Activated CD4-positive, alpha-beta T cell treated with anti-CD3 and anti-CD28 coated beads, Interleukin-2, amount 10 ng/mL, durations not matched to agents 7 days and 5 days (primary cell): ENCODE data around the gene FOLR2. TPM values are rescaled to one million over a fixed set of nuclear protein-coding genes. Genes with fewer than 3 reads are reported as not detected.
"Not testable (repeated sequence)": the region's sequence is repeated elsewhere in the genome, so short reads cannot be mapped to it uniquely, and the experiment has no call there.

Source experiments
- CTCF ChIA-PET: fragments of 350-600 bp; sonication (Branson Sonifier 250); formaldehyde crosslinking; loops from one replicate; lab custom pipeline; 2021; ENCODE audit warnings: antibody characterized with exemption; lab: Charles Lee
- POLR2A ChIA-PET: fragments of 350-600 bp; sonication (Branson Sonifier 250); formaldehyde crosslinking; loops from one replicate; lab custom pipeline; 2021; ENCODE audit warnings: antibody characterized with exemption; lab: Charles Lee
- DNase-seq: peaks from one replicate; pipeline ENCODE4 v3.0.0-alpha.2; 2020
- H3K27ac Mint-ChIP-seq: one replicate; pipeline ENCODE4 v1.8.0; 2021; ENCODE audit warnings: mild to moderate bottlenecking, moderate library complexity, mixed read lengths
- H3K27me3 Mint-ChIP-seq: one replicate; pipeline ENCODE4 v1.8.0; 2021; ENCODE audit warnings: mixed read lengths
- H3K36me3 Mint-ChIP-seq: one replicate; pipeline ENCODE4 v1.8.0; 2021; ENCODE audit warnings: low read depth, mixed read lengths
- H3K4me1 Mint-ChIP-seq: one replicate; pipeline ENCODE4 v1.8.0; 2021; ENCODE audit warnings: mixed read lengths
- H3K4me3 Mint-ChIP-seq: one replicate; pipeline ENCODE4 v1.8.0; 2021; ENCODE audit warnings: mild to moderate bottlenecking, moderate library complexity, mixed read lengths
- H3K9me3 Mint-ChIP-seq: one replicate; pipeline ENCODE4 v1.8.0; 2021; ENCODE audit warnings: mixed read lengths
- total RNA-seq, 2 experiments: library from RNA; stranded (reverse); gene quantifications; one replicate each; pipeline ENCODE4 v1.2.3, GENCODE V29; 2021

Gene FOLR2
- total RNA-seq, 2 experiments from 2014 or later = not detected

DNA sequence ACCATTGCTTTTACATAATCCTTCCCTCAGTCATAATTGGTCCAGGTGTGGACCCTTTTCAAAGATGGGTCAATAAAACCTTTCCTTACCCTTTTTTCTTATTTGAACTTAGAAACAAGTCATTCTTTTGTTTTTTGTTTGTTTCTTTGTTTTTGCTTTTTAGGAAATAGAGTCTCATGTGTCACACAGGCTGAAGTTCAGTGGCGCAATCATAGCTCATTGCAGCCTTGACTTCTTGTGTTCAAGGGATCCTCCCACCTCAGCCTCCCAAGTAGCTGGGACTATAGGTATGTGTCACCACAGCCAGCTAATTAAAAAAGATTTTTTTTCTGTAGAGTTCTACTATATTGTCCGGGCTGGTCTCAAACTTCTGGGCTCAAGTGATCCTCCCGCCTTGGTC, 36.8 kb downstream of the FOLR2 start:
- ChIA-PET CTCF (no interaction called here), POLR2A (no interaction called here)
- DNase-seq = no peak
- Mint-ChIP-seq H3K9me3 (no peaks in the 10 kb centered on the region), H3K27me3 (peaks cover 16% of the 10 kb centered on the region), H3K36me3 (no peaks in the 10 kb centered on the region), H3K27ac (no peak overlapping the region), H3K4me1 (no peaks in the 10 kb centered on the region), H3K4me3 (no peak overlapping the region)

DNA sequence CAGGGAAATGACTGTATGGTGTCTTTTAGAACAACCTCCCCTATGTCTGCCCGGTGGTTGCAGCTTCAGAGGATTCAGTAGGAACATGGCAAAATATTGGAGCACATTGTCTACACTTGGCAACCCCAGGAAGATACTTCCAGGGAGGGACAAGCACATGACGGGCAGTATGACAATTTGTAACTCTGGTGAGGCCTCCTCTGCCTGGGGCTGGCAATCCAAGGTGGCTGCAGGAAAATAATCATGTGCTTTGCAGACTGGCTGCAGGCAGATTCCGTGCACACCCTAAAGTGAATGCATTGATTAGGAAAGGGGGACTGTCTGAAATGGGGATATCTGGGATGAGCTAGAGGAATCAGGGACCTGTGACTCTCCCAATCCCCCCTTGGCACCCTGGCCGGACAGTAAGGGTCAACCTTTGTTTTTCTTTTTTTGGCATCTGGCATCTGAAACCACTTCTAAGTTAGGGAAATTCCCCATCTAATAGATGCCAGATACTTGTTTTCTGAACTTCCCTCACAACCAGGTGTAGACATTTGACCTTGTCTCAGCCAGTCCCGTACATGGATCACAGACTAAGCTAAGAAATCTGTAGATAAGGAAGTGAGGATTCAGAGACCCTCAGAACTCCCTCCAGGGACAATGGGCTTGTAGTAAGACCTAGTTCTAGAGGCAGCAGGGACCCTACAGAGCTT, 37.9 kb downstream of the FOLR2 start:
- H3K27me3 Mint-ChIP-seq = peaks cover 14% of the 10 kb centered on the region
- CTCF ChIA-PET = interaction anchor here (0.6 to 1.0 kb wide), 3 partner anchors 12 to 80 kb away, joined by 3 to 8 read pairs (median 3); no protein-coding TSS in a partner anchor
- no peaks in the 10 kb centered on the region for H3K4me1 Mint-ChIP-seq
- no peak overlapping the region for H3K4me3 Mint-ChIP-seq
- H3K9me3 Mint-ChIP-seq = no peaks in the 10 kb centered on the region
- H3K36me3 Mint-ChIP-seq = no peaks in the 10 kb centered on the region
- POLR2A ChIA-PET = no interaction called here
- DNase-seq = no peak
- H3K27ac Mint-ChIP-seq = no peak overlapping the region

DNA sequence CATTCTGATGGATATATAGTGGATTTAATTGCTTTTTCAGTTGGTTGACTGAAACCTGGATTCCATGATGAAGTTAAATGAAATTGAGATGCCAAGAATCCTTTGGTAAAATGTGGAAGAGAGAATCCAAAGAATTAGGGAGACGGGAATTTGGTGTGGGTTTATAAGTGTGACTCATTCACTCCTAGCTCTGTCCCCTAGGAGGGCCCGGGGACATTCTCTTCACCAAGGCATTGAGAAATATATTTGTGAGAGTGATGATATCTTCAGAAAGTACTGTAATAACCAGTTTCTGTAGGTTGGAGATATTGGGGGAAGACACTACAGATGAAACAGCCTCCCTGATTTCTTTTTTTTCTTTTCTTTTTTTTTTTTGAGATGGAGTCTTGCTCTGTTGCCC, 41.0 kb downstream of the FOLR2 start:
- CTCF ChIA-PET = interaction anchor here (0.6 kb wide), 2 partner anchors 256 to 270 kb away, joined by 3 read pairs; no protein-coding TSS in a partner anchor
- H3K36me3 Mint-ChIP-seq = no peaks in the 10 kb centered on the region
- no peak for DNase-seq

DNA sequence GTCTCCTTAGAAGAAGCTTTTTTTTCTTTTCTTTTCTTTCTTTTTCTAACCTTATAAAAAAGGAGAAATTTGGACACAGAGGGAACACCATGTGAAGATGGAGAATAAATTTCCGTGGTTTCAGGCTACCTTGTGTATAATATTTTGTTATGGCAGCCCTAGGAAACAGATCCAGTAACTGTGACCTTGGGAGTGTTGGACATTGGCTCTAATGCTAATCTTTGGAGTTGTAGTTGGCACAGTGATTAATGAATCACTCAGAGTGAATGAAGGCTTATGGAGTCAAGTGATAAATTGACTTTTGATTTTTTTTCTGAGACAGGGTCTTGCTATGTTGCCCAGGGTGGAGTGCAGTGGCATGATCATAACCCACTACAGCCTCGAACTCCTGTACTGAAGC, 42.9 kb downstream of the FOLR2 start:
- H3K27me3 Mint-ChIP-seq = peaks cover 21% of the 10 kb centered on the region
- CTCF ChIA-PET = interaction anchor here (1.0 to 1.7 kb wide), 2 partner anchors 11 to 77 kb away, joined by 3 to 5 read pairs; no protein-coding TSS in a partner anchor
- POLR2A ChIA-PET = no interaction called here
- no peaks in the 10 kb centered on the region for H3K9me3 Mint-ChIP-seq
- H3K27ac Mint-ChIP-seq = no peak overlapping the region
- no peaks in the 10 kb centered on the region for H3K36me3 Mint-ChIP-seq
- H3K4me3 Mint-ChIP-seq = no peak overlapping the region
- no peak for DNase-seq
- H3K4me1 Mint-ChIP-seq = peaks cover 2% of the 10 kb centered on the region

More for the DNA sequence above, 41.0 kb downstream of the FOLR2 start:
- H3K27ac Mint-ChIP-seq = no peak overlapping the region
- no peaks in the 10 kb centered on the region for H3K4me1 Mint-ChIP-seq
- H3K27me3 Mint-ChIP-seq = peaks cover 14% of the 10 kb centered on the region
- H3K9me3 Mint-ChIP-seq = no peaks in the 10 kb centered on the region
- H3K4me3 Mint-ChIP-seq = no peak overlapping the region
- POLR2A ChIA-PET = no interaction called here

DNA sequence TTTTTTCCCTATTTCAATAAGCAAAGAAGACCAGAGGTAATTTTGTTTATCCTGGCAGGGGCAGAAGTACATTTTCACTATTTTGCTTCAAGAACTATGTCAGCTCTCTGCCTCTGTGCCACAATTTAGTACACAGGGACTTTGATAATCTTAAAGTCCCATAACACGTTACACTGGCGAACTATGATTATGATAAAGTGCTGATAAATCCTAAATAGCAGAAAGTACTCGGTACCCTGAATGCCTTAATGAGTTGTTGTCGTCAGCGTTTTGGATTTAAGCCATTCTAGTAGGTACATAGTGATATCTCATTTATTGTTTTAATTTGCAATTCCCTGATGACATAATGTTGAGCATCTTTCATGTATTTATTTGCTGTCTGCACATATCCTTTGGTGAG, 44.0 kb downstream of the FOLR2 start:
- ChIA-PET CTCF (interaction anchor here (0.7 kb wide), 2 partner anchors 171 to 1410 kb away, joined by 3 read pairs; no protein-coding TSS in a partner anchor), POLR2A (no interaction called here)
- DNase-seq = no peak
- Mint-ChIP-seq H3K9me3 (no peaks in the 10 kb centered on the region), H3K27me3 (peaks cover 16% of the 10 kb centered on the region), H3K27ac (no peak overlapping the region), H3K4me3 (no peak overlapping the region), H3K36me3 (no peaks in the 10 kb centered on the region), H3K4me1 (peaks cover 2% of the 10 kb centered on the region)

DNA sequence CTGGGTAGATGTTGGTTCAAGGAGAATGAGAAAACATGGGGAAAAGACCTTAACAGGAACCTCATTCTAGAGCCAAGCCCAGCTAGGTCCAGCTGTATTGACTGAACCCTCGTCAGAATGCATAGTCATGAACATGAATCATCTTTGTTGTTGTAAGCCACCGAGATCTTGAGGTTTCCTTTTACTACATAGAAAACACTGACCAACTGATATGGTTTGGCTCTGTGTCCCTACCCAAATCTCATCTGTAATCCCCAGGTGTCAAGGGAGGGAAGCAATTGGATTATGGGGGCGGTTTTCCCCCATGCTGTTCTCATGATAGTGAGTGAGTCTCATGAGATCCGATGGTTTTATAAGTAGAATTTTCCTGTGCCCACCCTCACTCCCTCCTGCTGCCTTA, 46.8 kb downstream of the FOLR2 start:
- no peak overlapping the region for H3K27ac Mint-ChIP-seq
- no peak overlapping the region for H3K4me3 Mint-ChIP-seq
- H3K9me3 Mint-ChIP-seq = no peaks in the 10 kb centered on the region
- H3K27me3 Mint-ChIP-seq = peaks cover 24% of the 10 kb centered on the region
- H3K4me1 Mint-ChIP-seq = peaks cover 7% of the 10 kb centered on the region
- no peak for DNase-seq
- ChIA-PET CTCF (no interaction called here), POLR2A (no interaction called here)
- H3K36me3 Mint-ChIP-seq = no peaks in the 10 kb centered on the region

DNA sequence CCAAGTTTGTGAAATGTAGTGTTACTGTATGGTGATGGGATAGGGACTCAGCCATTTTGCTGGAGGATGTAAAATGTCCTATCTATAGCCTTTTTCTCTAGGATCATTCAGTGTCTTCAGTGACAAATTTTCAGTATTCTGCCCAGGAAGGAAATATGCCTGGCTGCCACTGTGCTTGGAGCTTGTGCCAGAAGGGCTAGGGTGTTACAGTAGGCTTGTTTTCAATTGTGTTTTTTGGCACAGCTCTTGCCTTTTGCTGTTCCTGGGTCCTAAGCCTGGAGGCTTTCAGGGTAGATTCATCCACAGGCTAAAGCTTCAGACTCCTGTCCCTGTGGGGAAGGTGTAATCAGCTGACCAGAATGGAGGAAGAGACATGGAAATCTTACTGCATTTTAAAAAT, 49.4 kb downstream of the FOLR2 start:
- H3K27me3 Mint-ChIP-seq = peaks cover 25% of the 10 kb centered on the region
- no peak for DNase-seq
- no peaks in the 10 kb centered on the region for H3K36me3 Mint-ChIP-seq
- peaks cover 17% of the 10 kb centered on the region for H3K4me1 Mint-ChIP-seq
- no peak overlapping the region for H3K4me3 Mint-ChIP-seq
- H3K27ac Mint-ChIP-seq = no peak overlapping the region
- ChIA-PET POLR2A (no interaction called here), CTCF (interaction anchor here (0.6 kb wide), 1 partner anchor 467 kb away, joined by 3 read pairs; no protein-coding TSS in a partner anchor)
- no peaks in the 10 kb centered on the region for H3K9me3 Mint-ChIP-seq

DNA sequence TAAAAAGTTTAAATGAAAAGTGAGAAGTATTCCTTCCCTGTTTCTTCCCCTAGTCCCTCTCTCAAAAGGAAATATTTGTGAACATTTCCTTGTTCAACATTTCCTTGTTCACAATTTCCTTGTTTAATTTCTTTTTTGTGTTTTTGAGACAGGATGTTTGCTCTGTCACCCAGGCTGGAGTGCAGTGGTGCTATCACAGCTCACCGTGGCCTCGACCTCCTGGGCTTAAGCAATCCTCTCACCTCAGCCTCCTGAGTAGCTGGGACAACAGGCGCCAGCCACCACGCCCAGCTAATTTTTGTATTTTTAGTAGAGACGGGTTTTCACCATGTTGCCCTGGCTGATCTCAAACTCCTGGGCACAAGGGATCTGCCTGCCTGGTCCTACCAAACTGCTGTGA, 50.4 kb downstream of the FOLR2 start:
- H3K4me3 Mint-ChIP-seq, POLR2A ChIA-PET, H3K36me3 Mint-ChIP-seq, DNase-seq, H3K27ac Mint-ChIP-seq, H3K9me3 Mint-ChIP-seq: not testable (repeated sequence)
- peaks cover 28% of the 10 kb centered on the region for H3K27me3 Mint-ChIP-seq
- CTCF ChIA-PET = interaction anchor here (0.7 to 1.5 kb wide), 3 partner anchors 26 to 231 kb away, joined by 3 to 5 read pairs (median 4); no protein-coding TSS in a partner anchor
- peaks cover 17% of the 10 kb centered on the region for H3K4me1 Mint-ChIP-seq

DNA sequence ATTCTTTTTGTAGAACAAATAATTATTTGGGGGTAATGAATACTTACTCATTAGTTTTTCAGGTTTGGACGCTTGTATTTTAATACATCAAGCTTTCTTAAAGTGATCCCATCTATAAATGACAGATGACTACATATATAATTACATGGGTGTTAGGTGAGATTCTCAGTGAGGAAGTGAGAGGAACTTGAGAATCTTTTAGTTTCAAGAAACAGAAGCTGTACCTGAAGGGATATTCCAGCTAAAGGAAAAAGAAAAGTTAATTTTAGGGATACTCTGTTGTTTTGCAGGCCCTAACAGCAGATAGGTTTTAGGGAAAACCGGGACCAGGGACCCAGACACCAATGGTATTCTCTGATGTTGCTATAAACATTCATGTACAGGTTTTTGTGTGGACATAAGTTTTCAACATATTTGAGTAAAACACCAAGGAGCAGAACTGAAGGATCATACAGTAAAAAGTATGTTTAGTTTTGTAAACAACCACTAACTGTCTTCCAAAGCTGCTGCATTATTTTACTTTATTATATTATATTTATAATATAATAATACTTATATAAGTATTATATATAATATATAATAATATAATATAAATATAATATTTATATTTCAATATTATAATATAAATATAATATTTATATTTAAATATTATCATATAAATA, 51.5 kb downstream of the FOLR2 start:
- ChIA-PET POLR2A (no interaction called here), CTCF (interaction anchor here (1.2 kb wide), 1 partner anchor 25 kb away, joined by 3 read pairs; no protein-coding TSS in a partner anchor)
- H3K4me1 Mint-ChIP-seq = peaks cover 15% of the 10 kb centered on the region
- no peaks in the 10 kb centered on the region for H3K9me3 Mint-ChIP-seq
- peaks cover 29% of the 10 kb centered on the region for H3K27me3 Mint-ChIP-seq
- H3K27ac Mint-ChIP-seq = no peak overlapping the region
- no peaks in the 10 kb centered on the region for H3K36me3 Mint-ChIP-seq
- no peak overlapping the region for H3K4me3 Mint-ChIP-seq
- no peak for DNase-seq

Other genes with a start within 250 kb of the FOLR2 start
- gene IL18BP, start 217.9 kb upstream of the FOLR2 start, total RNA-seq = 10 to 100 TPM; 15.3 to 16.5 TPM
- 100 to 1,000 TPM; 217 to 227 TPM for gene NUMA1, start 136.3 kb upstream of the FOLR2 start, total RNA-seq
- 1 to 10 TPM; 9.3 to 9.5 TPM for gene LRRC51, start 135.9 kb upstream of the FOLR2 start, total RNA-seq
- 10 to 100 TPM; 68.1 to 70.4 TPM for gene LAMTOR1, start 113.5 kb upstream of the FOLR2 start, total RNA-seq
- not detected for gene TOMT, start 110.9 kb upstream of the FOLR2 start, total RNA-seq
- gene ANAPC15, start 104.1 kb upstream of the FOLR2 start, total RNA-seq = 10 to 100 TPM; 74.5 to 79.6 TPM
- not detected for gene FOLR3, start 81.1 kb upstream of the FOLR2 start, total RNA-seq
- not detected for gene FOLR1, start 24.7 kb upstream of the FOLR2 start, total RNA-seq
- gene INPPL1, start 8.0 kb downstream of the FOLR2 start, total RNA-seq = 100 to 1,000 TPM; 112 to 122 TPM
- not detected for gene PHOX2A, start 27.4 kb downstream of the FOLR2 start, total RNA-seq
- gene CLPB, start 217.7 kb downstream of the FOLR2 start, total RNA-seq = 10 to 100 TPM; 19.9 to 21.0 TPM